ENCODE data around the gene MACROD2. TPM values are rescaled to one million over a fixed set of nuclear protein-coding genes. Genes with fewer than 3 reads are reported as not detected.
A peak's percentile ranks its signal among the peaks of the same experiment; 100 is the strongest.

MACROD2 gene
- total and polyA plus RNA-seq, 4 donors = 13.0 to 67.1 (median 20.7) TPM

GRCh38 chr20:14495066-14495465, 499.8 kb downstream of the MACROD2 start:
- Histone ChIP-seq H3K9me3 (ENCODE audit: control insufficient read depth in 4 of 4, insufficient read depth in 3 of 4, low read length in 3 of 4) (peaks cover 0 to 4% (median 0%) of the 10 kb centered on the region in 4 donors), H3K27ac (ENCODE audit: low read depth in 1 of 2, low read length in 1 of 2) (no peak overlapping the region), H3K36me3 (ENCODE audit: control insufficient read depth in 4 of 4, insufficient read depth in 4 of 4, low read length in 4 of 4) (no peaks in the 10 kb centered on the region), H3K9ac (ENCODE audit: insufficient read depth in 1 of 2, low read length in 2 of 2) (no peak overlapping the region), H3K27me3 (ENCODE audit: control insufficient read depth in 3 of 3, insufficient read depth in 3 of 3, low read length in 2 of 3) (no peaks in the 10 kb centered on the region), H3K4me1 (ENCODE audit: control insufficient read depth in 5 of 5, insufficient read depth in 5 of 5, low read length in 5 of 5) (peaks cover 0 to 8% (median 0%) of the 10 kb centered on the region in 5 donors), H3K4me3 (no peak overlapping the region)
- DNase-seq = no peak
- TF ChIP-seq CTCF (IDR thresholded peaks at IDR 0.05; ENCODE audit: control extremely low read depth, extremely low read depth) = no peak
- no peak for ATAC-seq (ENCODE audit: insufficient read depth, low FRiP score)

GRCh38 chr20:14497004-14497403, 501.7 kb downstream of the MACROD2 start:
- no peak for DNase-seq
- Histone ChIP-seq H3K4me3 (no peak overlapping the region), H3K36me3 (ENCODE audit: control insufficient read depth in 4 of 4, insufficient read depth in 4 of 4, low read length in 4 of 4) (no peaks in the 10 kb centered on the region), H3K4me1 (ENCODE audit: control insufficient read depth in 5 of 5, insufficient read depth in 5 of 5, low read length in 5 of 5) (peaks cover 0 to 8% (median 0%) of the 10 kb centered on the region in 5 donors), H3K9ac (ENCODE audit: insufficient read depth in 1 of 2, low read length in 2 of 2) (no peak overlapping the region), H3K27ac (ENCODE audit: low read depth in 1 of 2, low read length in 1 of 2) (no peak overlapping the region), H3K27me3 (ENCODE audit: control insufficient read depth in 3 of 3, insufficient read depth in 3 of 3, low read length in 2 of 3) (no peaks in the 10 kb centered on the region), H3K9me3 (ENCODE audit: control insufficient read depth in 4 of 4, insufficient read depth in 3 of 4, low read length in 3 of 4) (peaks cover 0 to 4% (median 0%) of the 10 kb centered on the region in 4 donors)
- no peak for ATAC-seq (ENCODE audit: insufficient read depth, low FRiP score)
- no peak for TF ChIP-seq CTCF (IDR thresholded peaks at IDR 0.05; ENCODE audit: control extremely low read depth, extremely low read depth)
- WGBS, 2 donors = 38 to 45% methylated on average over 2 of the region's 2 CpGs

- Histone ChIP-seq H3K9me3 (ENCODE audit: control insufficient read depth in 4 of 4, insufficient read depth in 3 of 4, low read length in 3 of 4) (peaks cover 0 to 4% (median 0%) of the 10 kb centered on the region in 4 donors), H3K9ac (ENCODE audit: insufficient read depth in 1 of 2, low read length in 2 of 2) (no peak overlapping the region), H3K36me3 (ENCODE audit: control insufficient read depth in 4 of 4, insufficient read depth in 4 of 4, low read length in 4 of 4) (no peaks in the 10 kb centered on the region), H3K4me1 (ENCODE audit: control insufficient read depth in 5 of 5, insufficient read depth in 5 of 5, low read length in 5 of 5) (peaks cover 0 to 8% (median 0%) of the 10 kb centered on the region in 5 donors), H3K4me3 (no peak overlapping the region), H3K27ac (ENCODE audit: low read depth in 1 of 2, low read length in 1 of 2) (no peak overlapping the region), H3K27me3 (ENCODE audit: control insufficient read depth in 3 of 3, insufficient read depth in 3 of 3, low read length in 2 of 3) (no peaks in the 10 kb centered on the region)
- no peak for TF ChIP-seq CTCF (IDR thresholded peaks at IDR 0.05; ENCODE audit: control extremely low read depth, extremely low read depth)
- DNase-seq (peak in 2 of 3 donors; percentile 25 to 57), ATAC-seq (ENCODE audit: insufficient read depth, low FRiP score) (no peak)
- WGBS, 2 donors = 69 to 82% methylated on average over 4 of the region's 4 CpGs
These were observed 503.5 kb downstream of the MACROD2 start for GRCh38 chr20:14498772-14499171.

- DNase-seq (no peak), ATAC-seq (ENCODE audit: insufficient read depth, low FRiP score) (no peak)
- H3K4me3 ChIP-seq = no peak overlapping the region
- TF ChIP-seq CTCF (IDR thresholded peaks at IDR 0.05; ENCODE audit: control extremely low read depth, extremely low read depth) = no peak
- 74 to 76% methylated on average over 1 of the region's 1 CpG for WGBS, 2 donors
- H3K4me1 ChIP-seq (ENCODE audit: control insufficient read depth in 5 of 5, insufficient read depth in 5 of 5, low read length in 5 of 5) = peaks cover 0 to 7% (median 0%) of the 10 kb centered on the region in 5 donors
- H3K36me3 ChIP-seq (ENCODE audit: control insufficient read depth in 4 of 4, insufficient read depth in 4 of 4, low read length in 4 of 4) = no peaks in the 10 kb centered on the region
- H3K9ac ChIP-seq (ENCODE audit: insufficient read depth in 1 of 2, low read length in 2 of 2) = no peak overlapping the region
- no peaks in the 10 kb centered on the region for H3K9me3 ChIP-seq (ENCODE audit: control insufficient read depth in 4 of 4, insufficient read depth in 3 of 4, low read length in 3 of 4)
- H3K27ac ChIP-seq (ENCODE audit: low read depth in 1 of 2, low read length in 1 of 2) = no peak overlapping the region
- no peaks in the 10 kb centered on the region for H3K27me3 ChIP-seq (ENCODE audit: control insufficient read depth in 3 of 3, insufficient read depth in 3 of 3, low read length in 2 of 3)
These were observed 510.2 kb downstream of the MACROD2 start for GRCh38 chr20:14505476-14505875.

All from lung (tissue), 12 donors.